Middle frontal gyrus (tissue), 1 donor: Measurements from ENCODE around the gene AP2A1.
A peak's percentile ranks its signal among the peaks of the same experiment; 100 is the strongest.

Experiments used
- DNase-seq: peaks from one replicate; pipeline ENCODE4 v3.0.0-alpha.2; 2015; ENCODE audit warnings: low spot score; ENCODE audit errors: extremely low spot score

Gene AP2A1

DNA sequence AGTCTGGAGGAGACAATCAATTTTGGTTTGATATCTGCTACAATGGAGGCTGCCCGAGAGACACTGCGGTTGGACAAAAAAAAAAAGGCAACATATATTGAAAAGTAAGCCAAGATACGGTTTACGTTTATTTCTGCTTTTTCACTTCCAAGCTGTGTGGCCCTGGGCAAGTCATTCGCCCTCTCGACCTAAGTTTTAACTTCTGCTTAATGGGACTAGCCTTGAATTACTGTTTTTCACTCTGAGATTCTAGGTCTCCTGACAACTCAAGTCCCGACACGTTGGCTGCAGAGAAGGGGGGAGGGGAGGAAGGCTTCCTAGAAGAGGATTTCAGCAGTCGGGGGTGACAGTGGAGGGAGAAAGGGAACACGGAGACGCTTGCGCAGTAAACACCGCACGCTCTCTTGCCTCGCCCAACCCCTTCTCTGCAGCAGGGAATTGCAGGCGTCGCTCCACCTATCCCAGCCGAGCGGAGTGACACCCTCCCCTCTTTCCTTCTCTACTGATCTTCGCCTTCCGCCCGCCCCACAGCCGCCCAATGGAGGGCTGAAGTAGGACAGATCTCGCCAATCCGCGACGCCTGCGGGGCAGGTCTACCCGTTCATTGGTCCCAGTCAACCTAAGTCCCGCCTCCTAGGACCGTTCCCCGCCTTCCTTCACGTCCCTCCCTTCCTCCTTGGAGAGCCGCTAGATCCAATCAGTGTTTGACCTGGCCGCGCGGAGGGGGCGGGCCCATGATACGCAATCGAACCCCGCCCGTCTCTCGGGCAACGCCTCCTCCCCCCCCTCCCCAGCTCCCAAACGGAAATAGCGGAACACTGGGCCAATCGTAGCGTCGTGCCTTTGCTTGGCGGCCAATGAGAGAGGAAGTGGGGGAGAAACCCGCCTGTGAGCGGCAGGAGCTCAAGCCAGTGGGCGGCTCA lies 533 bp upstream of the AP2A1 start:
- peak; percentile 98 for DNase-seq

DNA sequence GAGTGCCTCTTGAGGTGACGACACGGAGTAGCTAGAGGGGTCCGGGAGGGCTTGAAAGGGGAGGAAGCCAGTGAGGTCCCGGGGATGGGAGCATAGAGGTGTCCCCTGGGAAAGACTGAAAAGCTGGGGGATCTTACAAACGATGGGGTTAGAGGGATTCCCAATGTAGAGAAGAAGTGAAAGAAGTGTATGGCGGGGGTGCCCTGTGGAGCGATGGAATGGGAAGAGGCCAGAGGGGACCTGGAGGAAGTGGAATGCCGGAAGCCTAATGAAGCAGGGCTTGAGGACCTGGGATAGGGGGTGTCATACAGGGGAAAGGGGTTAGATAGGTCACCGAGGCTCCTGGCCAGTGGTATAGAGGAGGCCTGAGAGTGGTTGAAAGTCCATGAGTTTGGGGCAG lies 580 bp downstream of the AP2A1 start:
- DNase-seq: no peak

DNA sequence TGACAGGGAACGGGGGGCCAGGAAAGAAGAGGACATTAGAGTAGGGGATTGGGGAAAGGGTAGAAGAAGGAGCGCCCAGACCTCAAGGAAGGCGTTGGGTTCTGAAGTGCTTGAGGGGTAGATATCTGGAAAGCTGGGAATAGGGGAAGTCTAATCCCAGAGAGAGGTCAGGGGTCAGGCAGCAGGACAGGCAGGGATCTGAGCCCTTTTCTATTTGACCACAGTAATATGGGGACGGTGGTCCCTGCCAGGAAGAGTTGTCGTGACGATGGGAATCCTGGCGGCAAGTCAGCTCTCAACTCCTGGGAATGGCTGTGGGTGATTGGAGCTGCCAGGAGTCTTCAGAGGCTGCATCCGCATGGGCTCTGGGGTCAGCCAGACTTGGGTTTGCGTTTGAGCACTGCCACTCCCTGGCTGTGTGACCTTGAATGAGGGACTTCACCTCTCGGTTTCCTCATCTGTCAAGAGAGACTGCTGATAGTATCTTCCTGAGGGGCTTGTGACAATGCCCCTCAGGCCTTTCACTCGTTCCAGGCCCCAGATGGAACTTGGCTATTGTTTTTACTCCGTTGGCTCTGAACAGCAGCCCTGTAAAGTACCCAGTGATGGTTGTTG lies 1.3 kb downstream of the AP2A1 start:
- DNase-seq: no peak

DNA sequence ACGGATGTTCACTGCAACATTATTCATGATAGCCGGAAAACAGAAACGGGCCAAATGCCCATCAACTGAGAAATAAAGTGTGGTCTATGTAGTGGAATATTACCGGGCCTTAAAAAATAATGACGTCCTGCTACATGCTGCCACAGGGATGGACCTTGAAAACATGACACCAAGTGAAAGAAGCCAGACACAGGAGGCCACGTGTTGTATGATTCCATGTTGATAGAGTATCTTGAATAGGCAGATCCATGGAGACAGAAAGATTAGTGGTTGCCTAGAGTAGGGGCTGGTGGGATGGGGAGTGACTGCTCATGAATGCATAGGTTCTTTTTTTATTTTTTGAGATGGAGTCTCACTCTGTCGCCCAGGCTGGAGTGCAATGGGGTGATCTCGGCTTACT lies 3.7 kb downstream of the AP2A1 start:
- DNase-seq: no peak

DNA sequence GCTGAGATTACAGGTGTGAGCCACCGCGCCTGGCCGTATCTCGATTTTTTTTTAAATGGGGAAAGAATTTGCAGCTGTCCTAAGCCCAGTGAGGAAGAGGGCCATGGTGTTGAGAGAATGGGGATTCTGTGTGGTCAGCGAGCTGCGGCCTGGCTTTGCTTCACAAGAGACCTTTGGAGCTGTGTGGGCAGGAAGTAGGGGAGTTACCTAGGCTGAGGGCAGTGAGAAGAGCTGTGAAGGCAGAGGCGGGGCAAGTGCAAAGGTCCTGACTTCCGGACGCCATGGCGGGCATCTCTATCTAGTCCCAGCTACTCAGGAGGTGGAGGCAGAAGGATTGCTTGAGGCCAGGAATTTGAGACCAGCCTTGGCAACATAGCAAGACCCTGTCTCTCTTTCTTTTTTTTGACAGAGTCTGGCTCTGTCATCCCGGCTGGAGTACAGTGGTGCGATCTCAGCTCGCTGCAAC lies 4.9 kb downstream of the AP2A1 start:
- no peak for DNase-seq

DNA sequence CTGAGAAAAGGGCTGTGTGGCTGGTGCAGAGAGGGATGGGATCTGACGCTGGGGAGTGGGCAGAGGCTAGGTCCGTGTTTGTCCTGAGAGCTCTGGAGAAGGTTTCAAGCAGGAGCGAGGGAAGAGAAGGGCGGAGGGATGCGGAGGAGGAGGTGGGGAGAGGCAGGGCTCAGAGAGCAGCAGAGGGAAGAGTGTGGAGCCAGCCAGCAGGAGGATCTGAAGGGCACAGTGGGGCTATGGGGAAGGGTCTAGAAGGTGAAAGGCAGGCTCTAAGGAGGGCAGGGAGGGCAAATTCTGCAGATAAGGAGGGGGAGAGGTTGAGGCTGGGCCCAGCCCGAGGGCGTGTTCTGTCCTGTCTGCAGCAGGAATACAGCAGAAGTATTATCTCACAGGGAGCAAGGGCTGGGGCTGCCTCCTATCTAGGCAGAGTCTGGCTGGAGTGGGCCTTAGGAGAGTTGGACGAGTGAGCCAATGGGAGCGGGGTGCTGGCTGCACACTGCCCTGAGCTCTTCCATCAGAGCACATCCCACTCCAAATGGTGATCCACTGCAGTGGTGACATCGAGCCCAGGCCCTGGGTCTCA lies 6.1 kb downstream of the AP2A1 start:
- no peak for DNase-seq

DNA sequence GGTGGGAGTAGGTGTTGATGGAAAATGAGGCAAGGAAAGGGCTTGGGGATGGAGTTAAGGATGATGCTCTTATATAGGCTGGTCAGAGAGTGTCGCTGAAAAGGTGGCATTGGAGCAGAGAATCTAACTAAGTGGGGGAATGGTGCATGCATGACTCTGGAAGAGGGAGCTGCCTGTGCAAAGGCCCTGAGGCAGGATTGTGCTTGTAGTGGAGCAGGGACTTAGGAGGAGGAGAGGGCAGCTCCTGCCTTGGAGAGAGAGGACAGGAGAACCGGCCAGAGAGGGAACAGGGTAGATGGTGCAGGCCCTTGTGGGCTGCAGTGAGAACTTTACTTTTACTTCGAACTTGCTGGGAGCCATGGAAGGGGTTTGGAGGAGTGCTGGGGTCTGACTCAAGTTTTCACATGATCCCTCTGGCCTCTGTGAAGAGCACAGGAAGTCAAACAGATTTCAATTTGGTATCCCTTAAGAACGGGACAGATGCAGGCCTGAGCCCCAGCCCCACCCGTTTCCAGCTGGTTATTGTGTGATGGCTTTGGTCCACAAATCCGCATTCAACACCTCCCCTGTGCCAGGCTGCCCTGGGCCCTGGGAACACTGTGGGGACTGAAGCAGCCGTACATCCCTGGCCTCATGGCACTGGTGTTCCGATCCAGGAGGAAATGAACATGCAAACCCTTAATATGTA lies 7.0 kb downstream of the AP2A1 start:
- no peak for DNase-seq

DNA sequence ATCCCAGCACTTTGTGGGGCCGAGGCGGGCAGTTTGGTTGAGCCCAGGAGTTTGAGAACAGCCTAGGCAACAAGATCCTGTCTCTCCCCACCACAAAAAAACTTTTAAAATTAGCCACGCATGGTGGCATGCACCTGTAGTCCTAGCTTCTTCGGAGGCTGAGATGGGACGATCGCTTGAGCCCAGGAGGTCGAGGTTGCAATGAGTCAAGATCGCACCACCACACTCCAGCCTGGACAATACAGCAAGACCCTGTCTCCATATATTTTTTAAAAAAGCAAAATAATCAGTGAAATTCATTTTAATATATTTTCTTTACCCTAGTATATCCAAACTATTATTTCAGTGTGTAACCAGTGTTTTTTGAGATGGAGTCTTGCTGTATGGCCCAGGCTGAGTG lies 8.2 kb downstream of the AP2A1 start:
- no peak for DNase-seq

DNA sequence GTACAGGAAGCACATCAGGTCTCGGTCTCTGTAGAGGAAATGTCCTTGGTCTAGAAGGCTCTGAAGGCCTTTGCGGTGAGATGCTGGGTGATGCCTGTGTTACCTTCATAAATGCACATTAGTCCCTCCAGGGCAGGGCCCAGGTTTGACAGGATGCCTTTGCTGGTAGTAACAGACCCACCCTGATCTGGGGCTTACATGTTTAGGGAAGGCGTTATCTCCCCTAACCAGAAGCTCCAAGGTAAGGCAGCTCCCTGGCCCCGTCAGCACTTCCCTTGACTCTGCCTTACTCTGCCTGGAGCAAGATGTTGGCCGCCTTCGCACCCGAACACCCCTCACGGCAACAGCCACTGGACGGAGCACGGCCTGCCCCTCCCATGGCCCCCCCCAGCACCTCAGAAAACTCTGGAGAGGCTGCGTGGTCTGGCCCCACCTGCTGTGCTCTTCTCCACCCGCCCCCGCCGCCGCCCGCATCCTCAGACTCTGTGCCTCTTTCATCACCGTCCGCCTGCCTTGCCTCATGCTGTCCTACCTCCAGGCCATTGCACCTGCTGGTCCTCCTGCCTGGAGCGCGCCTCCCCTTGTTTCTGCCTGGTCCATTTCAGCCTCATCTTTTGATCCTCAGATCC lies 9.1 kb downstream of the AP2A1 start:
- no peak for DNase-seq

DNA sequence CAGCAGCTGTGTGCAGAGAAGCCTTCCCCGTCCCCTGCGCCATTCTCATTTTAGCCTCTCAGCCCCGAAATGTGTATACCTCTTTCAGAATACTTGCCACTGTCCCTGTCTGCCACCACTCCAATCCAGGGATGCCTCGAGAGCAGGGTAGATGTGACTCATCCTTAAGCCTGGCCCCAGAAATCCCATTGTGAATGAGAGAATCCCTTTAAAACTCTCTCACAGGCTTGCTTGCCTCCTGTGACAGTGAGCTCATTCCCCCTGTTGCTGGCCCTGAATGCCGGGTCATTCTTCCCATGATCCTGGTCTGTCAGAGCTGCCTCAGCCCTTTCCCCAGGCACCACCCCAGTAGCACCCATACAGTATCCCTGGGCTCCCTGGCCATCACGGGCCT lies 9.6 kb downstream of the AP2A1 start:
- no peak for DNase-seq

DNA sequence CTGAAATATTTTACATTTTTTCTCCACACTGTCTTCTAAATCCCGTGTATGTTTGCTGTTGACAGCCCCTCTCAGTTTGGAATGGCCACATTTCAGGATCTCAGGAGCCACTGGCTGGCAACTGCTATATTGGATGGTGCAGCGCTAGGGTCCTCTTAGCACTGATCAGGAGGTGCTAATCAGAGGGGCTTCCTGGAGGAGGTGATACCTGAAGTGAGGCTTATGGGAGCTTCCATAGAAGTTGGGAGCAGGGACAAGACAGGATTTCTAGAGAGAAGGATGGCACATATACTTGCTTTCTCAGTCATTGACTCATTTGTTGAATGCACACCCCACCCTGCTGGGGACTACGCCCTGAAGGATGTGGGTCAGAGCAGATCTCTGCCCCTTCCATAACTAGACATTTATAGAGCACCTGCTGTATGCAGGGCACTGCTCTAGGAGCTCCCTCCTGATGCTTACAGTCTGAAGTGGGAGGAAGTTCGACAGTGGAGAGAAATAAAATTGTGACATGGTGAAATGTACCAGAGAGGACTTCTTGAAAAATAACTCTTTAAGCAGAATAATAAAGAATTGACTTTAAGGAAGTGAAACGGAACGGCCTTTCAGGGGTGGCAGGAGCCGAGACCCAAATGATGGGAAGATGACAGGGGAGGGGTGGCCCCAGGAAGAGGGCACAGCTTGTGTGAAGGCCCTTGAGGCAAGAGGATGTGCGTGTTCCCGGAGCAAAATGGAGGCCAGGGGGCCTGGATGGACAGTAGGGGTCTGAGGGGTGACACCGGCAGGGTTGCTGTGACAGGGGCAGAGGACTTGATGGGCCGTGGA lies 13.1 kb downstream of the AP2A1 start:
- DNase-seq: no peak

DNA sequence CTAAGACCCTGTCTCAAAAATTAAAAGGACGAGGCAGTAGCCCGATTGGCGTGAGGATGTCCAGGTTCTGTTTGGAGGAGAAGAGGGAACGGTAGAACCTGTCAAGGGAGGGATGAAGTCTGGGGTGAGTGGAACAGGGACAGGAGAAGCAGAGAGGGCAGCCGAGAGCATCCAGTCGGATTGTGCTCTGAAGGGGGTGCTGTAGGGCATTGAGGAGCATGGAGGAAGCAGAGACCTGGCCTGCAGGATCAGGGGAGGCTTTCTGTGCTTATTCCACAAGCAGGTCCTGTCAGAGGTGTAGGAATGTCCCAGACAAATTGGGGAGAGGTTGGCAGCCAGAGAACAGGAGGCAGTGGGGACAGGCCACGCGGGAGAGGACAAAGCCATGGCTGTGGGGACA lies 14.1 kb downstream of the AP2A1 start:
- DNase-seq: no peak

DNA sequence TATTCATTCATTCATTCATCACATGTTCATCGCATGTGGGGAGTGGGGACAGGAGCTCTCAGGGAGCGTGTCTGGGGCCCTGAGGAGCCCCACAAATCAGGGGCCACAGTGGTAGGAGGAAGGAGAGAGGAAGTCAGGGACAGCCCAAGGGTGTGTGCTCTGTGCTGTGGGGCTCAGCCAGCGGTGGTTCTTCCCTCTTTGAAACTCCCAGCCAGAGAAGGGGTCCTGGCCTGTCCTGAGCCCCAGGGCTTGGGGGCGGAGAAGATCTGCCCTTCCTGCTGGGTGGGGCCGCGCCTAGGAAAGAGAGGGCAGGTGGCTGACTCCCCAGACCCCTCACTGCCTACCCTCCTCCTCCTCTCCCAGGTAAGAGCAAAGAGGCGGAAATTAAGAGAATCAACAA lies 14.6 kb downstream of the AP2A1 start:
- DNase-seq: no peak

DNA sequence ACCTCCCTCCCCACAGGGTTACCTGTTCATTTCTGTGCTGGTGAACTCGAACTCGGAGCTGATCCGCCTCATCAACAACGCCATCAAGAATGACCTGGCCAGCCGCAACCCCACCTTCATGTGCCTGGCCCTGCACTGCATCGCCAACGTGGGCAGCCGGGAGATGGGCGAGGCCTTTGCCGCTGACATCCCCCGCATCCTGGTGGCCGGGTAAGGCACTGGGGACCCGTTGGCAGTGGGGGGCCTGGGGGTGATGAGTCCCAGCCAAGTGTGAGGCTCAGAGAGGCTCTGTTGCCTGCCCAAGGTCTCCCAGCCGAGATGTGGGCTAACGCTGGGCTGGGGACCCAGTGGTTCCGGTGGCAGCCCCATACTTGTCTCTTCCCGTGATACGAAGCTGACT lies 15.7 kb downstream of the AP2A1 start:
- DNase-seq: no peak

DNA sequence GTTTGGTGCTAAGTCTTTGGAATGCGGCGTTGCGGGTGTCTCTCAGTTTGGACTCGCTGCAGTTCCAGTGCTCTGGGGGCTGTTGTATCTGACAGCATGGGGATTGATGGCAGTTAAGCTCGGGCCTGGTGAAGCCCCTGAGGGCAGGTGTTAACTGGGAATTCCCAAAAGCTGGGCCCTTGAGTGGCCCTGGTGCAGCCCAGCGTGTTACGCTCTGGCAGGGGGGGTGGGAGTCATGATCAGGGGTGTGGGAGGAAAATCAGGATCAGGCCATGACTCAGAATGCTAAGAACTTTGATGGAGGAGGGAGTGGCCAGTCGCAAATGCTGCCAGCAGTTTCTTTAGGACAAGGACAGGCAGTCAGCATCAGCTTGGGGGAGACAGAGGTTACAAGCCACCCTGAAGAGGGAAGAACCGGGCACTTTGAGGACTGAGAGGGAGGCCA lies 19.6 kb downstream of the AP2A1 start:
- no peak for DNase-seq

DNA sequence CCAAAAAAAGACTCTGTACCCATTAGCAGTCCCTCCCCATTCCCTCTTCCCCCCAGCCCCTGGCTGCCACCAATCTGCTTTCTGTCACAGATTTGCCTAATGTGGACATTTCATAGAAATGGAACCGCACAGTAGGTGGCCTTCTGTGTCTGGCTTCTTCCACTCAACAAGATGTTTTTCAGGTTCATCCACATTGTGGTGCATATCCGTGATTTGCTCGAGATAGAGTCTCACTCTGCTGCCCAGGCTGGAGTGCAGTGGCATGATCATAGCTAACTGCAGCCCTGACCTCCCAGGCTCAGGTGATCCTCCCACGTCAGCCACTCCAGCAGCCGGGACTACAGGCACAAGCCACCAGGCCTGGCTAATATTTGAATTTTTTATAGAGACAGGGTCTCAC lies 20.9 kb downstream of the AP2A1 start:
- DNase-seq: no peak

DNA sequence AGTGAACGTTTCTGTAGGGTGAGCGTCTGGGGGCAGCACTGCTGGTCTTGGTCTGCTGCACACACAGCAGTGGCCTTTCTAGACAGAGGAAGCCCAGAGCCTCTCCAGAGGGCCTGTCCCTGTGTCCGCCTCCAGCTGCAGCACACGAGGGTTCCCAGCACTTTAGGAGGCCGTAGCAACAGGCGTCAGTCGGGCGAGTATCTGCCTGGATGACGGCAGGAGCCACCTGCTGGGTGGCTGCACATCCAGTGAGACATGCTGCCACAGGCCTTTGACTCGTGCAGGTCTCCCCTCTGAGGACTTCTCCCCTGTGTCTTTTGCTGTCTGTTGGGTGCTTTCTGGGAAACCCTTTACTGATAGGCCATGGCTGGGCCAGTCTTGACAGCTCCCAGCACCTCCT lies 22.1 kb downstream of the AP2A1 start:
- no peak for DNase-seq

DNA sequence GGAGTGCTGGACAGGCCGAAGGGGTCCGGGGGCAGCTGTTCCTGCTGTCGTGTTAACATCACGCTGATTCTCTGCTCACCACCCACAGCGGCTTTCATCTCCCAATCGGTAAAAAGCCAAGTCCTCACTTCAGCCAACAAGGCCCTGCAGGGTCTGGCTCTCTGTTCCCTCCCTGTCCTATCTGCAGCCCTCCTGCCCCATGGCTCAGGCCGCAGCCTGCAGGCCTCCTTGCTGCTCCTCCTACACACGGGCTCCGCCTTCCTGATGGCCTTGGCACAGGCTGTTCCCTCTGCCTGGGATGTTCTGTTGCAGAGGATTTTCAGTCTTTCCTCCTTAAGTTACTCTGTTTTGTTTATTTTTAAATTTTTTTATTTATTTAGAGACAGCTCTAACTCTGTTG lies 24.1 kb downstream of the AP2A1 start:
- DNase-seq: no peak

DNA sequence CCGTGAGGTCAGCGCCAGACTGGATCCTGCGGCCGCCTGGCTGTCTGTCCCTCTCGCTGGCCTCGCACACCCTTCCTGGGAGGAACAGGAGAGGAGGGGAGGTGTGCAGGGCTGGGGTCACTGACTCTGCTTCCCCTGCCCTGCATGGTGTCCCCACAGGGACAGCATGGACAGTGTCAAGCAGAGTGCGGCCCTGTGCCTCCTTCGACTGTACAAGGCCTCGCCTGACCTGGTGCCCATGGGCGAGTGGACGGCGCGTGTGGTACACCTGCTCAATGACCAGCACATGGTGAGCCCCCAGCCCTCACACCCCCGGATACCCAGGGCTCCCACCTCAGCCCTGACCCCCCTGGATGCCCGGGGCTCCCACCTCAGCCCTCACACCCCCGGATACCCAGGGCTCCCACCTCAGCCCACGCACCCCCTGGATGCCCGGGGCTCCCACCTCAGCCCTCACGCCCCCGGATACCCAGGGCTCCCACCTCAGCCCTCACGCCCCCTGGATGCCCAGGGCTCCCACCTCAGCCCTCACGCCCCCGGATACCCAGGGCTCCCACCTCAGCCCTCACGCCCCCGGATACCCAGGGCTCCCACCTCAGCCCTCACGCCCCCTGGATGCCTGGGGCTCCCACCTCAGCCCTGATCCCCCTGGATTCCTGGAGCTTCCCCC lies 25.1 kb downstream of the AP2A1 start:
- DNase-seq: no peak
